Keratinocyte (primary cell): ENCODE data around the gene CCNY.

Source experiments
- EZH2 ChIP-seq: IDR thresholded peaks from one replicate; pipeline ENCODE4 v1.6.1; 2012; ENCODE audit warnings: inconsistent platforms, mild to moderate bottlenecking, low read length, moderate library complexity
- TF ChIP-seq, protein P1 (sequence below), 3 experiments: IDR thresholded peaks in 1 of 3; conservative IDR thresholded peaks in 1 of 3; optimal IDR thresholded peaks in 1 of 3; 2 replicates in 2 of 3; 3 replicates in 1 of 3; pipeline versions ENCODE3 to v1.5.1; 2011; ENCODE audit warnings: low read length in 3 of 3, mild to moderate bottlenecking in 3 of 3, moderate library complexity in 2 of 3, control low read depth in 1 of 3, inconsistent platforms in 1 of 3; ENCODE audit not compliant: insufficient read depth in 2 of 3; ENCODE audit errors: extremely low read depth in 1 of 3

- TF ChIP-seq, protein P1, sequence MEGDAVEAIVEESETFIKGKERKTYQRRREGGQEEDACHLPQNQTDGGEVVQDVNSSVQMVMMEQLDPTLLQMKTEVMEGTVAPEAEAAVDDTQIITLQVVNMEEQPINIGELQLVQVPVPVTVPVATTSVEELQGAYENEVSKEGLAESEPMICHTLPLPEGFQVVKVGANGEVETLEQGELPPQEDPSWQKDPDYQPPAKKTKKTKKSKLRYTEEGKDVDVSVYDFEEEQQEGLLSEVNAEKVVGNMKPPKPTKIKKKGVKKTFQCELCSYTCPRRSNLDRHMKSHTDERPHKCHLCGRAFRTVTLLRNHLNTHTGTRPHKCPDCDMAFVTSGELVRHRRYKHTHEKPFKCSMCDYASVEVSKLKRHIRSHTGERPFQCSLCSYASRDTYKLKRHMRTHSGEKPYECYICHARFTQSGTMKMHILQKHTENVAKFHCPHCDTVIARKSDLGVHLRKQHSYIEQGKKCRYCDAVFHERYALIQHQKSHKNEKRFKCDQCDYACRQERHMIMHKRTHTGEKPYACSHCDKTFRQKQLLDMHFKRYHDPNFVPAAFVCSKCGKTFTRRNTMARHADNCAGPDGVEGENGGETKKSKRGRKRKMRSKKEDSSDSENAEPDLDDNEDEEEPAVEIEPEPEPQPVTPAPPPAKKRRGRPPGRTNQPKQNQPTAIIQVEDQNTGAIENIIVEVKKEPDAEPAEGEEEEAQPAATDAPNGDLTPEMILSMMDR (optimal IDR thresholded peaks at IDR 0.05 in 1 of 3, IDR thresholded peaks at IDR 0.05 in 1 of 3, conservative IDR thresholded peaks at IDR 0.05 in 1 of 3; ENCODE audit: extremely low read depth in 1 of 3, insufficient read depth in 2 of 3, low read length in 3 of 3): no peak
- no peak for TF ChIP-seq EZH2
Observed at GRCh38 chr10:35606430-35606829, 270.1 kb downstream of the CCNY start.
